Erythroblast (primary cell): ENCODE data around the gene GPRIN1.
A peak's percentile ranks its signal among the peaks of the same experiment; 100 is the strongest.

ENCODE experiments used
- DNase-seq, 2 experiments: peaks; one replicate each; lab custom pipeline; 2025; lab: John Stamatoyannopoulos, UW
- GATA1 ChIP-seq: IDR thresholded peaks from 2 replicates; pipeline ENCODE4 v1.6.1; 2011; ENCODE audit warnings: low read depth, mild to moderate bottlenecking, control low read depth, low read length, moderate library complexity
- POLR2A ChIP-seq: IDR thresholded peaks from 2 replicates; pipeline ENCODE4 v1.6.1; 2011; ENCODE audit warnings: mild to moderate bottlenecking, low read length

Gene GPRIN1

GRCh38 chr5:176624938-176625337 is 15.0 kb upstream of the GPRIN1 start:
- DNase-seq = no peak
- no peak for TF ChIP-seq GATA1
- TF ChIP-seq POLR2A = no peak

- no peak for DNase-seq
- TF ChIP-seq GATA1 (no peak), POLR2A (no peak)
These were observed 14.2 kb upstream of the GPRIN1 start for GRCh38 chr5:176624142-176624541.

GRCh38 chr5:176621661-176622079 is 11.7 kb upstream of the GPRIN1 start:
- DNase-seq = no peak
- no peak for TF ChIP-seq POLR2A
- TF ChIP-seq GATA1 = no peak

- TF ChIP-seq POLR2A (no peak), GATA1 (no peak)
- peak in 1 of 2 experiments; percentile 22 for DNase-seq
These were observed 10.5 kb upstream of the GPRIN1 start for GRCh38 chr5:176620333-176620981.

- TF ChIP-seq GATA1 (no peak), POLR2A (no peak)
- DNase-seq = no peak
These were observed 9.8 kb upstream of the GPRIN1 start for GRCh38 chr5:176619569-176620332.

GRCh38 chr5:176619203-176619568 is 9.2 kb upstream of the GPRIN1 start:
- TF ChIP-seq GATA1 = no peak
- no peak for TF ChIP-seq POLR2A
- DNase-seq = peak; percentile 91 to 94

GRCh38 chr5:176618783-176619182 is 8.8 kb upstream of the GPRIN1 start:
- no peak for DNase-seq
- TF ChIP-seq GATA1 (no peak), POLR2A (no peak)

- no peak for TF ChIP-seq GATA1
- TF ChIP-seq POLR2A = no peak
- no peak for DNase-seq
These were observed 6.6 kb upstream of the GPRIN1 start for GRCh38 chr5:176616511-176616910.

- no peak for TF ChIP-seq GATA1
- TF ChIP-seq POLR2A = no peak
- no peak for DNase-seq
These were observed 5.0 kb upstream of the GPRIN1 start for GRCh38 chr5:176614805-176615478.

- TF ChIP-seq GATA1 (no peak), POLR2A (no peak)
- DNase-seq = no peak
These were observed 2.9 kb upstream of the GPRIN1 start for GRCh38 chr5:176612855-176613254.

GRCh38 chr5:176612008-176612407 is 2.1 kb upstream of the GPRIN1 start:
- no peak for DNase-seq

GRCh38 chr5:176611435-176611834 is 1.5 kb upstream of the GPRIN1 start:
- peak; percentile 73 to 77 for DNase-seq
- no peak for TF ChIP-seq GATA1
- TF ChIP-seq POLR2A = no peak

More at GRCh38 chr5:176612008-176612407, 2.1 kb upstream of the GPRIN1 start:
- no peak for TF ChIP-seq POLR2A
- TF ChIP-seq GATA1 = no peak

- no peak for TF ChIP-seq POLR2A
- no peak for TF ChIP-seq GATA1
- DNase-seq = no peak
These were observed 448 bp upstream of the GPRIN1 start for GRCh38 chr5:176610435-176610773.

- DNase-seq = peak; percentile 16 to 35
- TF ChIP-seq GATA1 (no peak), POLR2A (no peak)
These were observed 826 bp downstream of the GPRIN1 start for GRCh38 chr5:176608937-176609723.

- TF ChIP-seq POLR2A (no peak), GATA1 (no peak)
- no peak for DNase-seq
These were observed 1.7 kb downstream of the GPRIN1 start for GRCh38 chr5:176608142-176608705.
